Coronary artery (tissue), 2 donors: Measurements from ENCODE around the gene PPP1R12B.
"Not testable (repeated sequence)": the region's sequence is repeated elsewhere in the genome, so short reads cannot be mapped to it uniquely, and the experiment has no call there.

Experiments
- DNase-seq: peaks from one replicate; pipeline ENCODE4 v3.0.0-alpha.2; 2017; ENCODE audit warnings: low spot score
- H3K27ac ChIP-seq, 2 donors: fragments of 200-600 bp; sonication (generic); one replicate each; pipeline ENCODE4 v1.5.1; 2016 to 2019
- H3K4me3 ChIP-seq: fragments of 200-600 bp; sonication (generic); 2 replicates; pipeline ENCODE4 v1.5.1; 2016; ENCODE audit warnings: mild to moderate bottlenecking, moderate library complexity
- CTCF ChIP-seq: fragments of 200-600 bp; sonication (generic); IDR thresholded peaks from one replicate; pipeline ENCODE4 v1.5.1; 2019; ENCODE audit warnings: antibody characterized with exemption

Gene PPP1R12B

GRCh38 chr1:202575918-202576653, 227.6 kb downstream of the PPP1R12B start:
- DNase-seq: no peak
- TF ChIP-seq CTCF: no peak
- H3K27ac ChIP-seq: peak overlapping the region; percentile 10 to 40

GRCh38 chr1:202576816-202577215, 228.3 kb downstream of the PPP1R12B start:
- Histone ChIP-seq H3K27ac (peak overlapping the region in 1 of 2 donors; percentile 62), H3K4me3 (no peak overlapping the region)
- TF ChIP-seq CTCF: no peak
- DNase-seq: no peak

More at GRCh38 chr1:202575918-202576653, 227.6 kb downstream of the PPP1R12B start:
- no peak overlapping the region for H3K4me3 ChIP-seq

GRCh38 chr1:202577381-202577780, 228.9 kb downstream of the PPP1R12B start:
- peak overlapping the region; percentile 29 to 62 for H3K27ac ChIP-seq
- DNase-seq: no peak
- H3K4me3 ChIP-seq: no peak overlapping the region
- no peak for TF ChIP-seq CTCF

GRCh38 chr1:202578001-202578504, 229.6 kb downstream of the PPP1R12B start:
- DNase-seq: no peak
- Histone ChIP-seq H3K27ac (peak overlapping the region; percentile 29 to 62), H3K4me3 (no peak overlapping the region)
- TF ChIP-seq CTCF: no peak

DNA sequence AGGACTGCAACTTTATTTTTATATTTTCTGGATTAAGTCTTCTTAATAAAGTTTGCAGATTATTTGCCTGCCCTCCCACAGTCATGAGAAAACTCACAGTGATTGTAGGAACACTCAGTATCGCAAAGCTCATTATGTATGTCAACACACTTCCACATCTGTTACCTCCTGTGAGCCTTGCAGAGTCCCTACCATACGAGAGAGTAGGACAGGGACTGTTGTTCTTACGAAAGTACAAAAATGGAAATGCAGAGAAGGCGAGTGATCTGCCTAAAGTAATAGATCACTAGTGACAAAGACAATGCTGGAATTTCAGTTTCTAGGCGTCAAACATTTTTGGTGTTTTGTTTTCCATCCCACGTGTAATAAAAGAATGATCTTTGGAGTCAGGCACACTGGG, 230.1 kb downstream of the PPP1R12B start:
- H3K4me3 ChIP-seq: no peak overlapping the region
- TF ChIP-seq CTCF: no peak
- H3K27ac ChIP-seq: peak overlapping the region; percentile 29 to 62
- DNase-seq: no peak

- peak; percentile 8 for DNase-seq
- TF ChIP-seq CTCF: no peak
- Histone ChIP-seq H3K4me3 (no peak overlapping the region), H3K27ac (peak overlapping the region; percentile 0 to 75)
These were observed 231.3 kb downstream of the PPP1R12B start for GRCh38 chr1:202579806-202580205.

DNA sequence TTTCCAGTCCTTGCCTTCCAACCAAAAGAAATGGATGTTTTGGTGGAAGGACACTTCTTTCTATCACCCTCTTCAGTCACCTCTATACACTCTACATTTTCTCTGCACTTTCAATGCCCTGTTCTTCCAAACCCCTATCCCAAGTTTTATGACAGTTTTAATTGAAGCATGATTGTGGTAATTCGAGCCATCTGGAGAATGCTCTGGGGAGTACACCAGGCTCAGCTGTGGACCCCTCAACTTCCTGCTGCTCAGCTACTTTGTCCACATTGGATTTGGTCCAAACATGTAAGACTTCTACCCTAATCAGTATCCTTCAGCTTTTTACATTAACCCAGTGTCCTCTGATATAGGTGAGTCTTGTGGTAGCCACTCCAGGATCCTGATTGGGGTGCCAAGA, 232.1 kb downstream of the PPP1R12B start:
- no peak for TF ChIP-seq CTCF
- no peak overlapping the region for H3K4me3 ChIP-seq
- no peak for DNase-seq
- peak overlapping the region in 1 of 2 donors; percentile 75 for H3K27ac ChIP-seq

- H3K4me3 ChIP-seq, H3K27ac ChIP-seq, DNase-seq: not testable (repeated sequence)
These were observed 233.9 kb downstream of the PPP1R12B start for GRCh38 chr1:202582350-202582749.
